H4 (cell line): Measurements from ENCODE around the gene REEP1. TPM values are rescaled to one million over a fixed set of nuclear protein-coding genes. Genes with fewer than 3 reads are reported as not detected.
"Not testable (repeated sequence)": the region's sequence is repeated elsewhere in the genome, so short reads cannot be mapped to it uniquely, and the experiment has no call there.

Experiments
- DNase-seq: peaks from one replicate; pipeline ENCODE4 v3.0.0-alpha.2; 2015; ENCODE audit warnings: low spot score
- total RNA-seq: library from RNA; depleted of rRNA; stranded (reverse); fragments of >200 nt; shearing (Covaris generic); gene quantifications from 2 replicates; pipeline ENCODE4 v1.2.3, GENCODE V29; 2014

The REEP1 gene
- total RNA-seq, 1 experiment from 2014 or later: 1.8 TPM

DNA sequence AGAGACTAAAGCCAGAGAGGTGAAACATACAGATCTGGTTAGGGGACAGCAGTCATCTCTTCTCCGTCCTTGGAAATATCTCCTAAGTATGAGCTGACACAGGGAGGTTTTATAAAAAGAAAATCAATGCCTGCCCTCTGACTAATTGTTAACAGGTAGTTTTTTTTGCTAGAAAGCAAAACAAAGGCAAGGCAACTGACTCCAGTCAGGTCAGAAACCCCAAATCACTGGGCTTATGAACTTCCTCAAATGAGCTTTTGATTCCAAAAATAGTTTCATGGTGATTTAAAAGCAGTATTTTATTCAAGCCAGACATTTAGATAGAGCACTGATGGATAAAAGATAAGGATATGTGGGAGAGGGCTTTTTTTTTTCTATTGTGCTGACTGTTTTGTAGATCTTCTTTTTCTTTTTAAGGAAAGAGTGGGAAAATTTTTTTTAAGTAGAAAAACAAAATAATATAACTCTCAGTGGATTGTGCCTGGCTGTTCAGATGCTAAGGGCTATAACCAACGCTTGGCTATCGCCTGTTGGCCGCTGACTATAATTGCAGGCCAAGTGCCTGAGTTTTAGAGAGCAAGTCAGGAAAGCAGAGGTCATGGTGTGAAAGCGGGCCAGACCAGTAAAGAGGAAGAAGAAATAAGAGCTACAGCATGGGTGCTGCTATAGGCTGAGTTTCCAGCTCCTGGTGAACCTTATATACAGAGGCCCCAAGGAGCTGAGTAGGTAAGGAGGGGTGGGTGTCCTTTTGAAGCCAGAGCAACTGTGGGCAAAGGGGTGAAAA is 93.3 kb downstream of the REEP1 start:
- DNase-seq: no peak

DNA sequence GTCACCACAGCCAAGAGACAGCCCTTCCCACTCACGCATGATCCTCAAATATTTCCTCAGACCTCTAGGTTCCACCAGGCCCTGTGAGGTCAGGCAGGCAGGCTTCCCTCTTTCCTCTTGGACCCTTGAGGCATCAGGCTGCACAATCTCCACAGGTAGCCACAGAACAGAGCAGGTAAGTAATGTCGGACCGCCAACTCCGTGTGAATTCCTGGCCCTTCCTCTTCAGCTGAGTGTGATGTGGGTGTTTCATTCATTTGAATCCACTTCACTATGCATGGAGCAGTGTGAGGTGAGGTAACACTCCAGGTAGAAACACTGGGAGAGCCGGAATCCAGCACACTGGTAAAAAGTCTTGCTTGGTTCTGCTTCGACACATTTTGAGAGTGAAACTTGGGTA is 94.2 kb downstream of the REEP1 start:
- DNase-seq: no peak

DNA sequence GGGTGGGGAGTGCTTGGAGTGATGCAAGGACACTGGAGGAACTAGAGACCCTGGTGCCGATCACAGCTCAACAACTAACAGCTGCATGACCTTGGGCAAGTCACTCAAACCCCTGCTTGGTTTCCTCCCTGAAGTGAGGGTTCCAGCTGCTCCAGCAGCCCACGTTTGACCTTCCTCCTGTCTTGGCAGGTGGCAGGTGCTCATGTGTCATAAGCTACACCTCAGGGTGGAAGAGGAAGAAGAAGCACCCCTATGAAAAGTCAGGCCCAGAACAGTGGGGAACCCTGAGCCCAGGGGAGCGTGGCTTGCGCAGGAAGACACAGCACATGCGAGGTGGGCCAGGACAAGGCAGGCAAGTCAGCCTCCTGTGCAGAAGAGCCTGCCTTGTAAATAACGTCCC is 95.8 kb downstream of the REEP1 start:
- DNase-seq: no peak

DNA sequence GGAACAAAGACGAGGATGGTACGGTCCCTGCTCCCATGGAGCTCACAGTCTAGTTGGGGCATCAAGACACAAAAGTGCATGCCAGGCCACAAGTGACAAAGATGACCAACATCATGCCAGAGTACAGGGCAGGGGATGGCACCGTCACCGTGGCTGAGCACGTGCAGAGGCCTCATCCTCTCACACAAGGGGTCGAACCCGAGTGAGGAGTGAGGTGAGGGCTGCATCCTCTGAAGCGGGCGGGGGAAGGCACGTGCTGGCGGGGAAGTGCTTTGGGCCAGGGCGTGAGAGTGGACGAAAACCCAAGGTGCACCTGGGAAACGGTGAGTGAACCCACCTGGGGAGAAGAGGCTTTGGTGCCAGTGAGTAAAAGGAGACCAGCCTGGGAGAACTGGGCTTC is 97.2 kb downstream of the REEP1 start:
- no peak for DNase-seq

DNA sequence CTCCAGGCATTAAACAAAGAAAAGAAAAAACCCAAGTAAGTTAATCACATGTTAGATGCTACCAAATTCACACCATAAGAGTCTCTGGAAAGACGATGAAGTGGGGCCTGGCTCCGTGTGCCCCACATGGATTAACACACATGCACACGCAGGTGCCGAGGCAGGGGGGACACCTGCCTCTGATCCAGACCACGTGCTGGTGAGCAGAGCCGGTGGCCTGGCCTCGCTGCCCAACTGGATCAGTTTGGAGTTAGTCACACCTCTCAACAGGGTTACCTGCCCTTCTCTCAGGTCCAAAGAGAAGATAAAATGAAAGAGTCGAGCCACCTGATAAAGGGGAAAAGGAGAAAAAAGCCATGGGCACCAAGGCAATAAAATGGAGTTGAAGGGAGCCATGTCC is 97.7 kb downstream of the REEP1 start:
- no peak for DNase-seq

DNA sequence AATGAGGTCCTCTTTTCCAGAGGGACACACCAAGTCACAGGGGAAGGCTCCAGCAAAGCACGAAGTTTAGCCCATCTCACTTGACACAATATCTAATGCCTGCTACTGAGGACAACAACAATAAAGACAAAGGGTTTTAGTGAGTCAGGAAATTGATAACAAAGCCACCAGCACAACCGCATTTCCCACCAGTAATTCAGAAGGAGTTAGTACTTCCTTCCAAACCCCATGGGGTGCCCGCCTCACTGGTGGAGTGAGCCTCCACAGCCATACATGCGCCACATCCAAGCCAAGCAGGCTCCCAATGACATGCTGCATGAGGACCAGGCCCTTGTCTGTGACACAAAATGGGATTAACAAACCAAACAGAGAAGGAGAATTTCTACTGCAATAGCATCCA is 98.1 kb downstream of the REEP1 start:
- no peak for DNase-seq

DNA sequence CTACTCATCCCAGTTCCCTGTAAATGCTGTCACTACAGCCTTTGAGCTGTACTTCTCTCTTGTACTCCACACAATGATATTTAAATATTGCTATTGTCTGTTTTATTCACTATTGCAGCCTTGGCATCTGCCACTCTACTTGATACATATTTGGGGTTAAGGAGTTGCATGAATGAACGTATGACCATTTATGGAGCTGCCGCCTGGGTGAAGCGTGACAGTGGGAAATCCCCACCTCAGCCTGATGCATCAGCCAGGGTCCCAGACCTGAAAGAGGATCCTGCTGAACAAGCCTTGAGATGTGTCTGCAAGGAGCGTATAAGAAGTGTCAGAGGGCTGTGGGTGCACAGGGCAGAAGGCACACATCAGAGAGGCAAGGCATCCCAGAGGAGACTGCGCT is 99.1 kb downstream of the REEP1 start:
- no peak for DNase-seq

DNA sequence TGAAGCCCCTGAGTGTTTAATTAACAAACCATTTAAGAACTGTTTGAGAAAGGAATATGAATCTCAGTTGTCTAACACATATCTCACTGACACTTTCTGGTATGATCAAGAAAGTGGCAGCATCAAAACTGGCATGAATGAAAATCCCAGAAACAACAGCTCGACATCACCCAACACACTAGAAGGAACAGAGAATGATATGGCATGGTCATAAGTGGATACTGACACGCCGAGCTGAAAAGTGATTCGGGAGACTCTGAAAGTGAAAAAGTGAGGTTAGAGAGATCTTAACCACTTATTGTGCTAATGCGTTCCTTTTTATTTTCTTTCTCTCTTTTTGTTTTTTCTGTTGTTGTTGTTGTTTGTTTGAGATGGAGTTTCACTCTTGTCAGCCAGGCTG is 100.3 kb downstream of the REEP1 start:
- DNase-seq: no peak

DNA sequence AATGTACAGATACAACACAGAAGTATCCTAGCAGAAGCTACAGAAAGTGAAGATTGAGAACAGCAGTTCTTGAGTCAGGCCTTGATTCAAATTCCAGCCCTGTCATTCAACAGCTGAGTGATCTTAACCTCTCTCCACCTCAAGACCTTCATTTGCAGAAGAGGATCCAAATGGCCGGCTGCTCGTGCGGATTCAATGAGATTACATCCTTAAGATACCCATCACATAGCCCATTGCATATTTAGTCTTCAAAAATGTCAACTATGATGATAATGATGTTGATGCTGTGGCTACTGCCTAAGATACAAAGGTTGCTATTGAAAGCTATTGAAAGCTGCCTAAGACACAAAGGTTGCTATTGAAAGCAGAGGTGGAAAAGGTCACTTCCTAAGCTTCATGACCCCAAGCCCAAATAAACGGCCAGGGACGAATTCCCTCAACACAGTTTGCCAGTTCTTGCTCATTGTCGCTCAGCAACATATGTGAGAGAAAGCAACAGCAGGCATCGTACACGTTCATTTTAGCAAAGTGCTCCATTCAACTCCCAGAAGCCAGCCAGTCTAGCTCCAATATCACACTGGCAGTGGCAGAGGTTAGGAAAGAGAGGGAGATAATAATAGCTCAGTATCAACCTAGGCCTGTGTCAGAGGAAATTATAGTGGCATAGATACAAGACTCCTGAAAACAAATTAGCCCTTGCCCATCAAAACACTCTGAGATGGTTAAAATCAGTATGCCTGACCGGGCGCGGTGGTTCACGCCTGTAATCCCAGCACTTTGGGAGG is 102.0 kb downstream of the REEP1 start:
- no peak for DNase-seq

DNA sequence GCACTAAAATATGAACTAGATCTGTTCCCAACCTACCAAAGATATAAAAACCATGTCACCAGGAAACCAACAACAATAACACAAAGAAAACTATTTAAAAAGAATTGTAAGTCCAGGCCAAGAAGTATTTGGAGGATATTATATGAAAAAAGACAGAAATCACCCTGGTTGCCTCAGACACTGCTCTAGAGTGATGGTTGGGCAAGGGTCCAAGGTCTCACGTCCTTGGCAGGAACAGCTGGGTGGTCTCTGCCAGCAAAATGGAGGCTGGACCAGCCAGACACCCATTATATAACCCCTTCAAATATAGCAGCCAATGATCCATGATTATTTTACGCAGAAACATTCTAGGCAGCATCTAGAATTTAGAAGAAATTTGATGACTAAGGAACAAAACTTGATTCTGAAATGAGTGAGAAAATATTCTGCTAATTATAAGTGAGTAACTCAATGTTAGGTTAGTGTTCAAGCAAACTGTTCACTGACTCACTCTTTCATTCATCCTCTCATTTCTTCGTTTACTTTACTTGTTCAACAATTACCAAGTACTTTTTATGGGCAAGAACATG is 102.8 kb downstream of the REEP1 start:
- DNase-seq: no peak

DNA sequence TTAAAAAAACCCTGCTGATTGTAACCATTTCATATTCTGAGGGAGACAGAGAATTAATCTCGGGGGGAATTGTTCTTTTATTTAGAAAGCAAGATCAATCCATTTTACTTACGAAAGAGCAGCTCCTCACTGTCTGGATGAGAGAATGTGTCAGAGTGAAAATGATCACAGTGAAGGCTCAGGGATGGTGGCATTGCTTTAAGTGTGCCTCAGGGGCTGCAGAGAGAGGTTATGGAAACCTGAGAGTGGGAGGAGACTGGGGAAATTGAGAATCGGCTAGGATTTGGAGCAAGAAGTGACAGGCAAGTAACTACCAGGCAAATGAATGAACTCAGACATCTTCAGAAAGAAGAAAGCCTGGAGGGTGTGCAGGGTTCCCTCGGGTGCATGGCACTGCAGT is 104.0 kb downstream of the REEP1 start:
- no peak for DNase-seq

DNA sequence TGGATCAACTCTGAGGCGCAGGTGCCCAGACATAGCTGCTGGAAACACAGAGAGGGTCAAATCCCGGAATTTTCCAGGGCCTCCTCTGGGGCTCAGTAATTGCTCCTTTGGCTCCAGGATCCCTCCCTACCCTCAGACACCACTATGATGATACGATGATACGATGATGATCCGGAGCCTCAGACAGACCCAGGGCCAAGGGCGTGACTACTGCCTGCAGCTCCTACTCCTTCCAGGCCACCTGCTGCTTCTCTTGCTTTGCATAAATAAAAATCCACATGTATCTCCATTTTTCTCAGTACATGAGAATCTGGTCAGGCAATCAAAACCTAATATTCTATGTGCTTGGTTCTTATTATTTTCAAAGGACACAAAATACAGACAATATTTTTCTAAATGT is 104.5 kb downstream of the REEP1 start:
- no peak for DNase-seq

DNA sequence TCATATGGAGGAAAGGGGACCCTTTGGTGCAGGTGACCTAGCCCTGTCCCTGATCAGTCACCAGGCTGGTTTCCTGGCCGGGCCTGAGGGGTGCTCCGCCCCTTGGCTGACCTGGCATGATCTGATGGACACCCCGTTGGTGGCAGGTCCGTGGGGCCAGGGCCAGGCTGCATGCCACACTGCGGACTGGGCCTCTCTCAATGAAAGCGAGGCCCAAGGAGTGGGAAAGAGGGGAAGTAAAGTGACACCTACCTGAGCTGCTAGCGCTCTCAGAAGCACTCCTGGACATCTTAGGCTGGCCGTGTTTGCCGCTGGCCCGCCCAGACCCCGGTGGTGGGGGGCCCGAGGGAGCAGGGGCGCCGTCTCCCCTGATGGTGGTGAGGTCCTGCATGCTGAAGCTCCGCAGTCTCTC is 105.0 kb downstream of the REEP1 start:
- no peak for DNase-seq

DNA sequence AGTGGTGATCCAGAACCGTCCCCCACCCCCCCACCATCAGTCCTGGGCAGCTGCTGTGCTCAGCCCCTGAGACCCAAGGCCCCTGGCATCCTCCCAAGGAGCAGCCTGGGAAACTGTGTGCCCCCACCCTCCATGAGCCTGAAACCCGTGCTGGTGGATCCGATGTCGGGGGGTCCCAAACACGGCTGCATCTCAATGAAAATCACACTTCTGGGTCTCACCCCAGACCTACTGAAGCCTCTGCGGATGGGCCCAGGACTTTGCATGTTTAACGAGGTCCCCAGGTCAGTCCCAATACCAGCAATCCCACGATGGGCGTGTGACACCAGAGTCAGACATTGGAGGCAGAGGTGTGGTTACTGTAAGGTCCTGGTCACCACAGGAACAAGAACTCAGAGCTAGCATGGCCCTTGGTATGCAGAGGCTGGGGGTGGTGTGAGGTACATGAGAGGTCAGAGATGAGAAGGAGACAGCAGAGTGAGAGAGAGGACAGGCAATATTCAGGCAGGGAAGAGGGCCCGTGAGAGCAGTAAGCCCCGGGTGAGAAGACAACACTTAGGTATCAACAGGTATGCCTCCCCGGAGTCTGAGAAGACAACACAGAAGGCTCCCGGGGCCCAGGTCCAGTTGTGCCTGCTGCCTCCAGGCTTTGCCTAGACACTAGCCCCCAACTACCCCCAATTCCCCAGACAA is 105.6 kb downstream of the REEP1 start:
- no peak for DNase-seq

DNA sequence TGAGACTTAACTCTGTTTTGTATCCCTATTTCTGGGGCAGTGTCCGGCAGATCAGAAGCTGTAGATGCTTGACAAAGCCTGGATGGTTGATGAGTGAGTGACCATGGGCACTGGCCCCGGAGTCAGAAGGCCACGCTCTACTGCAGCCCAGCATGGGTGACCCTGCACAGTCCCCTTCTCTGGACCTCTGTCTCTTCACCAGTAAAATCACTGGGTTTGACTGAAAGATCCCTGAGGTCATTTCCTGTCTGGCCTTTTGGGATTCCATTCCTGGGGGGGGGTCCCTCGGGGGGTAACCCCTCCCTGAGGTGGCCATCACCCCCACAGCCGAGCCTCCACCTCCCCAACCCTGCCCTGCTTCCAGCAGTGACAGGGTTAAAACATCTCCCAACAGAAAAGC is 106.5 kb downstream of the REEP1 start:
- no peak for DNase-seq

DNA sequence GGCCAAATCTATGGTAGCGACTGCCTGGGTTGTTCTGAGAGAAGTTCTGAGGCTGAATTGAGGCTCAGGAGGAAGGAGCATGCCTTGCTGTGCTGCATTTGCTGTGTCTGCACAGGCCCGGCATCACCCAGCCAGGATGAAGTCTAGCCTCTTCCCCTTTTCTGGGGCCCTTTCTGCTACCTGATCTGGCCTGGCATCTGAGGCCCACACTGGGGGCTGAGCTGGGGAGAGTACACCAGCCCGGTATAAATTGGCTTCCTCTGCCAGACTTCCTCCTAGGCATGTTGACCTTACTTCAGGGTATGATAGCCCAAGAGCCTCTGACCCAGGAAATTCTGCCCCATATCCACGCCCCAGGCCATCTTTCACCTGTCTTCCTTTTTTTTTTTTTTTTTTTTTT is 108.2 kb downstream of the REEP1 start:
- no peak for DNase-seq

DNA sequence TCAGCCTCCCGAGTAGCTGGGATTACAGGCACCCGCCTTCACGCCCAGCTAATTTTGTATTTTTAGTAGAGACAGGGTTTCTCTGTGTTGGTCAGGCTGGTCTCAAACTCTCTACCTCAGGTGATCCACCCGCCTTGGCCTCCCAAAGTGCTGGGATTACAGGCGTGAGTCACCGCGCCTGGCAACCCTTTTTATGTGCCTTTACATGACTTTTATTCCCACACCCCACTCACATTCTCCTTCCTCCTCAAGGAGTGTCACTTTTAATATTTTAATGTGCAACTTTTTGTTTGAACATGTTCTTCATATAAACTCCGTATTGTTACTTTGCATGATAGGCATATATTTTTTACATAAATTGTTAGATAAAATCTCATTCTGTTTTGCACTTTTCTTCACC is 108.9 kb downstream of the REEP1 start:
- not testable (repeated sequence) for DNase-seq

DNA sequence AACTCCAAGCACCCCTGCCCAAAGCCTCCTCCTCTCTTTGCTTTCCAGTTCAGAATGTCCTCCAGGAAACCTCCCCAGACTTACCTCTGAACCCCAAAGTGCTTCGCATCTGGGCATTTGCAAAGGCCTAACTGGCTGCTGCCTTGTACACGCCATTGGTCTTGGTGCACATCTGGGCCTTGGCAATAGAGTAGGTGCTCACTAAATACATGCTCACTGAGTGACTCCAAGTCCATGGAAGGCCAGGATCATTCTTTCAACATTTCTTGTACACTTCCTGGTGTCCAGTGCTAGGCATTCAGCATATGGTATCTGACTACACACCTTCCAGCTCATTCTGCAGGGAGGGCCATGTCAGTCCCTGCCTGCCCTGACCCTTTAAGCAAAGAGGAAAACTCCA is 109.7 kb downstream of the REEP1 start:
- no peak for DNase-seq

DNA sequence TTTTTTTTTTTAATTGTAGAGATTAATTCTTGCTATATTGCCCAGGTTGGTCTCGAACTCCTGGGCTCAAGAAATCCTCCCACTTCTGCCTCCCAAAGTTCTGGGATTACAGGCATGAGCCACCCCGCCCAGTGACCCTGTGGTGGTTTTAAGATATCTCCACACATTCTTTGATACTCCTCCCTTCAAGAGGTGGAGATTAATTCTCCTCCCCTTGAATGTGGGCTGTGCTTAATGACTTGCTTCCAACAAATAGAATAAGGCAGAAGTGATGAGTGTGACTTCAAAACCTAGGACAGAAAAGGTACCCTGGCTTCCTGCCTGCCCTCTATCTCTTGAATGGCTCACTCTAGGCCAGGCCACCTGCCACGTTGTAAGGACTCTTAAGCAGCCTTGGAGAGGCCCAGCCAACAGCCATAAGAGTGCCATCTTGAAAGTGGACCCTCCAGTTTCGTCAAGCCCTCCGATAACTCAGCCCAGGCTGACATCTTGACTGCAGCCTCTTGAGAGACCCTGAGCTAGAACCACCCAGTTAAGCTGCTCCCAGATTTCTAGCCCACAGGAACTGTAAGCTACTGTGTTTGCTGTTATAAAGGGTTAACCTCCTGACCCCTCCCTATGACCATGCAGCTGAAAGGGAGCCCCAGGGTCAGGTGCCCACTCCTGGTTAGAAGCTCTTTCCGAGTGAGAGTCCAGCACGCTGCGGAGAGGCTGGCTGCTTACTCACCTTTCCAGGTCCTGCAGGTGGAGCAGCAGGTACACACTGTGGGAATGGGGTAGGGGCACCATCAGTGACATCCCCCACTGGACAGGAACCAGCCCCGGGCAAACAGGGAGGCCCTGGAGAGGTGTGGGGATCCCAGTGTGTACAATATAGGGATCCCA is 110.5 kb downstream of the REEP1 start:
- no peak for DNase-seq

DNA sequence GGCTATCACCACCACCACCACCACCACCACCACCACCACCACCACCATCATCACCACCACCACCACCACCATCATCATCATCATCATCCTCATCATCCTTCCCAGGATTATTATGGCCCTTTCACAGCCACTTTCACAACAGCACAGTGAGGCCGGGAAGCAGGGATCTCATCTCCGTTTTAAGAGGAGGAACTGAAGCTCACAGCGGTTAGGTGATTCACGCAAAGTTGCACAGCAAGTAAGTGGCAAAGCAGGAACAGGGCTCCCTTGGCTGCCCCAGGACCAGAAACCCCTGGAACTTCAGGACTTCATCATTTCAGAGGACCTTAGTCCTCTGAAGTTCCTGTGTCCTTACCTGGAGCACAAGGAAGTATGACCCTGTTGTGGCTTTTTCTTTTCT is 111.4 kb downstream of the REEP1 start:
- no peak for DNase-seq

DNA sequence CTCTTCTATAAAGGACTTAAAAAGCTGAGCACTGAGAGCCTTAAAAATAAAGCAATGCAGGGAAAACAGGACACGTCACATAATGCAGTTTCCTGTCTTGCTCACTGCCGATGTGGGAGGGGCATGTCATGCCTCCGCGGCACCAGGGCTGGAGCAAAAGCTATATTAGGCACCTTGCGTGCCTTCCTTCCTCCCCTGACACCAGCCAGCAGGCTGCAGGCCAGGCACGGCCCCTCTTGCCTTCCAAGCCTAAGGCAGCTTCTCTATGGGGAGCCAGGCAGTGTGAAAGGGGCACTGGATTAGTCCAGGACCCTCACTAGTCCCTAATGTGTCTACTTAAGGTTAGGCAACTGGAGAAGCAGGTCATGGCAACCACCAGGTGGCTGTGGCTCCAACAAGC is 111.8 kb downstream of the REEP1 start:
- DNase-seq: no peak
